Sigmoid colon (tissue), 7 donors: ENCODE measurements around the gene DPP6. TPM values are rescaled to one million over a fixed set of nuclear protein-coding genes. Genes with fewer than 3 reads are reported as not detected.

Experiments used
- DNase-seq: peaks from one replicate; pipeline ENCODE4 v3.0.0-alpha.2; 2019
- H3K27ac ChIP-seq, 4 donors: fragments of 200-600 bp; sonication (generic); one replicate each; pipeline ENCODE4 v1.5.1; 2016 to 2019; ENCODE audit warnings: mild to moderate bottlenecking in 1 of 4
- H3K27me3 ChIP-seq, 3 donors: fragments of 200-600 bp; sonication (generic); one replicate each; pipeline ENCODE4 v1.5.1; 2019; ENCODE audit warnings: mild to moderate bottlenecking in 1 of 3
- H3K36me3 ChIP-seq, 4 donors: fragments of 200-600 bp; sonication (generic); one replicate each; pipeline ENCODE4 v1.5.1; 2016 to 2019
- H3K4me1 ChIP-seq, 4 donors: fragments of 200-600 bp; sonication (generic); one replicate each; pipeline ENCODE4 v1.5.1; 2017 to 2019
- H3K4me3 ChIP-seq, 4 donors: fragments of 200-600 bp; sonication (generic); one replicate each; pipeline ENCODE4 v1.5.1; 2017 to 2019; ENCODE audit warnings: mild to moderate bottlenecking in 2 of 4, moderate library complexity in 1 of 4
- H3K9me3 ChIP-seq, 4 donors: fragments of 200-600 bp in 3 of 4; sonication (generic) in 3 of 4; one replicate each; pipeline versions ENCODE4 v1.5.1 to v1.6.1; 2013 to 2019
- EP300 ChIP-seq, 4 donors: sonication (generic); formaldehyde crosslinking; IDR thresholded peaks; one replicate each; pipeline ENCODE4 v1.6.1; 2017; ENCODE audit warnings: antibody characterized with exemption in 4 of 4
- POLR2A ChIP-seq, 2 donors: fragments of 450-650 bp; IDR thresholded peaks; one replicate each; pipeline ENCODE4 v1.6.1; 2016; ENCODE audit warnings: antibody characterized with exemption in 2 of 2, mild to moderate bottlenecking in 2 of 2, moderate library complexity in 2 of 2
- POLR2AphosphoS5 ChIP-seq, 4 donors: sonication (generic); formaldehyde crosslinking; IDR thresholded peaks; one replicate each; pipeline ENCODE4 v1.6.1; 2017; ENCODE audit warnings: antibody characterized with exemption in 4 of 4
- WGBS, 2 donors: extraction: QIAGEN DNeasy Blood & Tissue Kit; methylation state at CpG; one replicate each; pipeline ENCODE4 v1.1.7; 2013; 5-methylcytosine and 5-hydroxymethylcytosine counted together
- intact Hi-C: fragments of 100-400 bp; cut with DNase I; formaldehyde crosslinking; loops from one replicate; pipeline ENCODE4 v1.15.1; 2023
- polyA plus RNA-seq, 3 donors: library from polyadenylated mRNA; stranded (reverse); fragments of 200-250 nt; gene quantifications; one replicate each; pipeline ENCODE4 v1.2.3, GENCODE V29; 2013
- total RNA-seq, 4 donors: library from RNA; depleted of rRNA; stranded (reverse); fragments of >200 nt; gene quantifications; one replicate each; pipeline ENCODE4 v1.1.0, GENCODE V29; 2016
- TF ChIP-seq, protein P1 (sequence below), 4 experiments: fragments of 450-650 bp in 3 of 4; fragments of 200-600 bp in 1 of 4; IDR thresholded peaks; one replicate each; pipeline ENCODE4 v1.5.1; 2016 to 2019; ENCODE audit warnings: antibody characterized with exemption in 4 of 4, mild to moderate bottlenecking in 3 of 4, moderate library complexity in 2 of 4
- donor health status: healthy with polysubstance abuse.
- donor health status: Bipolar disorder and iron deficiency.
- donor health status: healthy.

DPP6 gene
- total and polyA plus RNA-seq, 7 donors: 1.2 to 53.2 (median 41.0) TPM; not detected in 1

DNA sequence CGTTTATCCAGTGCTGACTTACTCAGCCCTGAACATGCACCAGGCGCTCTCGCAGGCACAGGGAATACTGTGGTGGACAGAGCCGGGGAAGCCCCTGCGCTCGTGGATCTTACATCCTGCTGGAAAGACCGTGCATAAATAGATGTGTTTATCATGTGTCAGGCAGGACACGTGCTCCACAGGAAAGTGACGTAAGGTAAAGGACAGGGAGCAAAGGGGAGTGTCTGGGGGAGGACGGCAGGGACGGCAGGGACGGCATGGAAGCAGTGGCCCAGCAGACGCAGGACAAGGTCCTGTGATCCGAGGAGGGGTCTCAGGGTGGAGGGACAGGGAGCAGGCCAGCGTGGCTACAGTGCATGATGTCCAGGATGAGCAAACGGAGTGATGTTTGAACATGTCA lies 540.2 kb downstream of the DPP6 start:
- Histone ChIP-seq H3K27me3 (no peaks in the 10 kb centered on the region), H3K9me3 (no peaks in the 10 kb centered on the region), H3K27ac (no peak overlapping the region), H3K4me1 (peaks cover 0 to 22% (median 3%) of the 10 kb centered on the region in 4 donors), H3K4me3 (no peak overlapping the region), H3K36me3 (peaks cover 0 to 4% (median 1%) of the 10 kb centered on the region in 4 donors)
- intact Hi-C loops: no loop called here
- WGBS, 2 donors: 58 to 70% methylated on average over 16 of the region's 16 CpGs
- no peak for DNase-seq
- TF ChIP-seq POLR2A (IDR thresholded peaks at IDR 0.05) (no peak), EP300 (IDR thresholded peaks at IDR 0.05) (no peak), POLR2AphosphoS5 (IDR thresholded peaks at IDR 0.05) (no peak)
- TF ChIP-seq, protein P1, sequence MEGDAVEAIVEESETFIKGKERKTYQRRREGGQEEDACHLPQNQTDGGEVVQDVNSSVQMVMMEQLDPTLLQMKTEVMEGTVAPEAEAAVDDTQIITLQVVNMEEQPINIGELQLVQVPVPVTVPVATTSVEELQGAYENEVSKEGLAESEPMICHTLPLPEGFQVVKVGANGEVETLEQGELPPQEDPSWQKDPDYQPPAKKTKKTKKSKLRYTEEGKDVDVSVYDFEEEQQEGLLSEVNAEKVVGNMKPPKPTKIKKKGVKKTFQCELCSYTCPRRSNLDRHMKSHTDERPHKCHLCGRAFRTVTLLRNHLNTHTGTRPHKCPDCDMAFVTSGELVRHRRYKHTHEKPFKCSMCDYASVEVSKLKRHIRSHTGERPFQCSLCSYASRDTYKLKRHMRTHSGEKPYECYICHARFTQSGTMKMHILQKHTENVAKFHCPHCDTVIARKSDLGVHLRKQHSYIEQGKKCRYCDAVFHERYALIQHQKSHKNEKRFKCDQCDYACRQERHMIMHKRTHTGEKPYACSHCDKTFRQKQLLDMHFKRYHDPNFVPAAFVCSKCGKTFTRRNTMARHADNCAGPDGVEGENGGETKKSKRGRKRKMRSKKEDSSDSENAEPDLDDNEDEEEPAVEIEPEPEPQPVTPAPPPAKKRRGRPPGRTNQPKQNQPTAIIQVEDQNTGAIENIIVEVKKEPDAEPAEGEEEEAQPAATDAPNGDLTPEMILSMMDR (IDR thresholded peaks at IDR 0.05): no peak

DNA sequence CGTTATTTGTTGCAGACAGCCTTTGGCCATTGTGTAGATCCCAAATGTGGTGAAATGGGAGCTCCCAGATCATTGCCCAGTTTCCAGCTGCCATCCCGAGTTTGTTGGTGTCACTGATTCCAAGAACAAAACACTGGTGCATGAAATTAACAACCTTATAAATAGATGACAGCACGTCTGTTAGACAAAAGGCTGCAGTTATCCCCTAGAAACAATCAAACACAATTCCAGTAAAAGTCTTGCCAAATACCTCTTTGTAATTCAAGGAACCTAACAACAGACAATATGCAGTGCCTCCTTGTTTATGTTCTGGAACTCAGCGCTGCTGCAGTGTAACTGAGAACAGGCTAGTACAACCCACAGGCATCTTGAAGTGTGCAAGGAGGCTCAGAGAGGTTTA lies 546.2 kb downstream of the DPP6 start:
- no peak overlapping the region for H3K4me3 ChIP-seq
- no peaks in the 10 kb centered on the region for H3K27me3 ChIP-seq
- TF ChIP-seq POLR2A (IDR thresholded peaks at IDR 0.05): no peak
- TF ChIP-seq, protein P1 (IDR thresholded peaks at IDR 0.05): no peak
- TF ChIP-seq POLR2AphosphoS5 (IDR thresholded peaks at IDR 0.05): no peak
- TF ChIP-seq EP300 (IDR thresholded peaks at IDR 0.05): no peak
- peaks cover 0 to 25% (median 4%) of the 10 kb centered on the region in 4 donors for H3K4me1 ChIP-seq
- WGBS, 2 donors: 58 to 66% methylated on average over 4 of the region's 4 CpGs
- no peak overlapping the region for H3K27ac ChIP-seq
- H3K36me3 ChIP-seq: no peaks in the 10 kb centered on the region
- H3K9me3 ChIP-seq: no peaks in the 10 kb centered on the region
- intact Hi-C loops: no loop called here
- DNase-seq: no peak

DNA sequence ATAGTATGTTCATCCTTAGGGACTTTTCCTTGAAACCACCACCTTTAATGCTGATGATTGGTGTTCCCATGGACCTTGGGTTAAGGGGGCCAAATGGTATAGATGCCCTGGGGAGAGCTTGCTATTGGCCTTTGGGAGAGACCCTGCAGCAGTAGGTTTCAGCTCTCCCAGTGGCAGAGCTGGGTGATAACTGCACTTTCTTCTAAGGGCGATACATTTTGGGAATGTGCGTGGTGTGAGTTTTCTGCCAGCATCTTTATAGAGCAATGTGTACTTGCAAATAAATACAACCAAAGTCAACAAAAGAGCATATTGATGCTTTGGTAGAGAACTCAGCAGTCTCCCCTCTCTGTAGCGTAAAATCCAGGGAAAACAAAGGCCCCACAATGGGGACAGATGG lies 546.7 kb downstream of the DPP6 start:
- H3K9me3 ChIP-seq: no peaks in the 10 kb centered on the region
- no peak overlapping the region for H3K27ac ChIP-seq
- peaks cover 0 to 25% (median 4%) of the 10 kb centered on the region in 4 donors for H3K4me1 ChIP-seq
- no peak overlapping the region for H3K4me3 ChIP-seq
- no peaks in the 10 kb centered on the region for H3K36me3 ChIP-seq
- WGBS, 2 donors: 83 to 86% methylated on average over 3 of the region's 3 CpGs
- intact Hi-C loops: no loop called here
- TF ChIP-seq, protein P1 (IDR thresholded peaks at IDR 0.05): no peak
- no peak for TF ChIP-seq POLR2A (IDR thresholded peaks at IDR 0.05)
- no peak for TF ChIP-seq EP300 (IDR thresholded peaks at IDR 0.05)
- no peak for TF ChIP-seq POLR2AphosphoS5 (IDR thresholded peaks at IDR 0.05)
- no peaks in the 10 kb centered on the region for H3K27me3 ChIP-seq
- DNase-seq: no peak

DNA sequence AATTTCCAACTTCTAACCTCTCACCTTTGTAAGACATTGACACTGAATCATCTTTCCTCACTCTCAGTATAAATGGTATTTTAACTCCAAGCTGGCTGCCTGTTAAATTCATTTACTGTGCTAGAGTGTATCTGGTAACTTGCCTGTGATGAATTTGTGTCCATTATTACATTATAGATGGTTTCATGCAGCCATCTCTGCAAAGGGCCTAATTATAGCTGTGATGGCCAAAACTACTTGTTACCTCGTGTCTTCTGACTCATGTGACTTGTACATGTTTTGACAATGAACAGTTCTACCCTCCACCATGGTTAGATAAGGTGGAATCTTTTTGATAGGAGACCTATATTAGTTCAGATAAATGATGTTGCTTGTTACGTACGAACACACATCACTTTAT lies 558.7 kb downstream of the DPP6 start:
- intact Hi-C loops: no loop called here
- Histone ChIP-seq H3K4me3 (no peak overlapping the region), H3K4me1 (no peaks in the 10 kb centered on the region), H3K36me3 (no peaks in the 10 kb centered on the region), H3K27me3 (no peaks in the 10 kb centered on the region), H3K9me3 (no peaks in the 10 kb centered on the region), H3K27ac (no peak overlapping the region)
- no peak for DNase-seq
- TF ChIP-seq EP300 (IDR thresholded peaks at IDR 0.05) (no peak), POLR2A (IDR thresholded peaks at IDR 0.05) (no peak), POLR2AphosphoS5 (IDR thresholded peaks at IDR 0.05) (no peak)
- TF ChIP-seq, protein P1 (IDR thresholded peaks at IDR 0.05): no peak
- WGBS, 2 donors: 70 to 74% methylated on average over 3 of the region's 3 CpGs

DNA sequence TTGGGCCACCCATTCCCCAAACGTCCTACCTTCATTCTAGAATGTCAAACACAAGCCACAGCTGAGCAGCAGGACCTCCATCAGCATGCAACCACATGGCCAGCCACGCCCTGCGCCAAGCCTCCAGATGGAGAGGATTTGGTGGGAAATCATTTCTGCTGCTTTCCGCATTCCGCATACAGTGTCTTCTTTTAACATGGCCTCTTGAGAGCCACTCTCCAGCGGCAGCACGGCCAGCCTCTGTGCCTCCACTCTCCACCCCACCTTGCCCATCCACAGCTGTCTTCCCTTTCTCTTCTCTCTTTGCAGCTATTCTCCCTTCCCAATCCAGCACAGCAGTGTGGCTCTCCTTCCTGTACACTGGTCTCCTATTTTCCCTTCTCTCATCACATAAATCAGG lies 561.6 kb downstream of the DPP6 start:
- 87 to 89% methylated on average over 7 of the region's 7 CpGs for WGBS, 2 donors
- Histone ChIP-seq H3K36me3 (no peaks in the 10 kb centered on the region), H3K9me3 (no peaks in the 10 kb centered on the region), H3K27me3 (no peaks in the 10 kb centered on the region), H3K4me1 (no peaks in the 10 kb centered on the region), H3K27ac (no peak overlapping the region), H3K4me3 (no peak overlapping the region)
- TF ChIP-seq, protein P1 (IDR thresholded peaks at IDR 0.05): no peak
- no peak for DNase-seq
- intact Hi-C loops: no loop called here
